Measurements from ENCODE around the gene NLGN1.

- TF ChIP-seq CTCF (IDR thresholded peaks at IDR 0.05) (no peak), POLR2A (IDR thresholded peaks at IDR 0.05) (no peak)
These were observed 402.6 kb downstream of the NLGN1 start for GRCh38 chr3:173800154-173800553.

Measured in suprapubic skin (tissue), 3 donors.